K562 (cell line): Measurements from ENCODE around the gene HOXD1. TPM values are rescaled to one million over a fixed set of nuclear protein-coding genes. Genes with fewer than 3 reads are reported as not detected.

Experiments
- AFF1 ChIP-seq, 2 experiments: fragments of 450-650 bp; IDR thresholded peaks; 2 replicates each; pipeline ENCODE4 v1.6.1; 2018; ENCODE audit warnings: mild to moderate bottlenecking in 2 of 2, low read depth in 1 of 2; ENCODE audit not compliant: partially characterized antibody in 2 of 2
- CHD2 ChIP-seq: IDR thresholded peaks from 2 replicates; pipeline ENCODE4 v1.6.1; 2011; ENCODE audit warnings: low read depth, low read length
- COPS2 ChIP-seq: fragments of 450-650 bp; conservative IDR thresholded peaks from 2 replicates; pipeline ENCODE4 v1.6.1; 2016; ENCODE audit warnings: mild to moderate bottlenecking, moderate library complexity
- CSDE1 ChIP-seq, 2 experiments: fragments of 450-650 bp; IDR thresholded peaks; 2 replicates each; pipeline ENCODE4 v1.6.1; 2016; ENCODE audit warnings: mild to moderate bottlenecking in 1 of 2
- EWSR1 ChIP-seq: fragments of 450-650 bp; IDR thresholded peaks from 2 replicates; pipeline ENCODE4 v1.6.1; 2018; ENCODE audit warnings: borderline replicate concordance, mild to moderate bottlenecking, low read depth, moderate library complexity; ENCODE audit not compliant: partially characterized antibody
- GABPB2 ChIP-seq: fragments of 250-450 bp; sonication (Bioruptor Pico); conservative IDR thresholded peaks from 2 replicates; pipeline ENCODE4 v1.5.1; 2021; ENCODE audit warnings: mild to moderate bottlenecking
- GTF2E2 ChIP-seq: fragments of 200-800 bp; sonication (Bioruptor generic); IDR thresholded peaks from 2 replicates; pipeline ENCODE4 v1.6.1; 2016; ENCODE audit warnings: missing genetic modification characterization, missing compliant biosample characterization
- IRF1 ChIP-seq: sonication (generic); formaldehyde crosslinking; IDR thresholded peaks from 2 replicates; pipeline ENCODE4 v1.8.0; 2022; ENCODE audit warnings: missing genetic modification reagents, mild to moderate bottlenecking, borderline replicate concordance
- NR0B1 ChIP-seq: fragments of 450-650 bp; IDR thresholded peaks from one replicate; pipeline ENCODE4 v1.6.1; 2018; ENCODE audit warnings: mild to moderate bottlenecking, moderate library complexity; ENCODE audit not compliant: partially characterized antibody
- NR4A1 ChIP-seq, 2 experiments: fragments of 250-450 bp in 1 of 2; fragments of 450-650 bp in 1 of 2; sonication (Bioruptor Pico) in 1 of 2; IDR thresholded peaks; 2 replicates each; pipeline versions ENCODE4 v1.4.0 to v1.6.1; 2016 to 2020; ENCODE audit warnings: mild to moderate bottlenecking in 2 of 2, missing compliant biosample characterization in 1 of 2, missing genetic modification characterization in 1 of 2, moderate library complexity in 1 of 2
- PCBP1 ChIP-seq: fragments of 200-400 bp; formaldehyde crosslinking; IDR thresholded peaks from 2 replicates; pipeline ENCODE4 v1.6.1; 2018; ENCODE audit warnings: mild to moderate bottlenecking, low read depth, low read length; ENCODE audit not compliant: poor library complexity, severe bottlenecking
- PCBP2 ChIP-seq: fragments of 200-400 bp; formaldehyde crosslinking; IDR thresholded peaks from 2 replicates; pipeline ENCODE4 v1.6.1; 2018; ENCODE audit warnings: low read length, low read depth, mild to moderate bottlenecking, moderate library complexity; ENCODE audit not compliant: poor library complexity, severe bottlenecking
- PKNOX1 ChIP-seq: fragments of 450-650 bp; IDR thresholded peaks from 2 replicates; pipeline ENCODE4 v1.6.1; 2016
- RB1 ChIP-seq: fragments of 450-650 bp; IDR thresholded peaks from 2 replicates; pipeline ENCODE4 v1.6.1; 2017; ENCODE audit warnings: low read depth, mild to moderate bottlenecking
- STAG1 ChIP-seq: sonication (generic); formaldehyde crosslinking; IDR thresholded peaks from 2 replicates; pipeline ENCODE4 v1.5.0; 2020; ENCODE audit warnings: missing genetic modification reagents, borderline replicate concordance
- SUPT5H ChIP-seq: fragments of 450-650 bp; IDR thresholded peaks from 2 replicates; pipeline ENCODE4 v1.6.1; 2016
- ZBTB8A ChIP-seq: fragments of 450-650 bp; IDR thresholded peaks from 2 replicates; pipeline ENCODE4 v1.6.1; 2018; ENCODE audit warnings: mild to moderate bottlenecking, moderate library complexity; ENCODE audit not compliant: partially characterized antibody
- ZFP1 ChIP-seq: fragments of 450-650 bp; formaldehyde crosslinking; IDR thresholded peaks from 2 replicates; pipeline ENCODE4 v1.4.0; 2020; ENCODE audit warnings: mild to moderate bottlenecking, mixed read lengths
- ZNF12 ChIP-seq: sonication (generic); formaldehyde crosslinking; IDR thresholded peaks from 2 replicates; pipeline ENCODE4 v1.4.0; 2020; ENCODE audit warnings: mild to moderate bottlenecking, missing genetic modification reagents
- ZNF583 ChIP-seq: fragments of 250-450 bp; sonication (Bioruptor Pico); IDR thresholded peaks from 2 replicates; pipeline ENCODE4 v1.4.0; 2020
- ZNF76 ChIP-seq: fragments of 250-450 bp; sonication (Bioruptor Pico); IDR thresholded peaks from 2 replicates; pipeline ENCODE4 v1.4.0; 2020; ENCODE audit warnings: mild to moderate bottlenecking, moderate library complexity, borderline replicate concordance
- polyA plus RNA-seq, 8 experiments: library from polyadenylated mRNA; depleted of rRNA in 4 of 8; stranded (reverse) in 5 of 8; unstranded in 3 of 8; fragments of >200 nt; fragmentation: Nextera tagmentation in 2 of 8; fragmentation: Illumina TruSeq in 1 of 8; extraction: Ambion mirVana in 2 of 8; extraction: Trizol in 1 of 8; gene quantifications; 2 replicates each; pipeline versions ENCODE4 v1.2.1 to v1.2.3, GENCODE V29; 2011 to 2014; ENCODE audit warnings: inconsistent platforms in 1 of 8, missing spikeins in 1 of 8
- total RNA-seq, 7 experiments: library from RNA; depleted of rRNA in 6 of 7; stranded (reverse); fragments of >200 nt in 6 of 7; fragmentation: Illumina TruSeq in 2 of 7; extraction: Trizol in 2 of 7; gene quantifications; 2 replicates each; pipeline versions ENCODE4 v1.2.1 to v1.2.3, GENCODE V29; 2011 to 2021; ENCODE audit warnings: low replicate concordance in 1 of 7

Gene HOXD1
- total and polyA plus RNA-seq, 9 of the 15 experiments (the other 6 are each of a cell fraction or from before 2014, with no cell fraction given): not detected

- TF ChIP-seq SUPT5H: no peak
- TF ChIP-seq EWSR1: no peak
- no peak for TF ChIP-seq ZNF76 (CRISPR knock-in tag)
- TF ChIP-seq PKNOX1: no peak
- 0 out of 2 replicates have a peak, but pooled peaks have one; percentile 23 for TF ChIP-seq ZNF12 (CRISPR knock-in tag)
- no peak for TF ChIP-seq PCBP2
- TF ChIP-seq ZBTB8A: no peak
- TF ChIP-seq AFF1 (IDR thresholded peaks at IDR 0.05; ENCODE audit: low read depth in 1 of 2, partially characterized antibody in 2 of 2): peak in 1 of 2 experiments; percentile 88
- TF ChIP-seq PCBP1: peak; percentile 75
- 0 out of 2 replicates have a peak, but pooled peaks have one; percentile 33 for TF ChIP-seq CHD2
- TF ChIP-seq ZFP1 (CRISPR knock-in tag): no peak
- no peak for TF ChIP-seq GABPB2 (CRISPR knock-in tag)
- no peak for TF ChIP-seq CSDE1 (IDR thresholded peaks at IDR 0.05)
- no peak for TF ChIP-seq GTF2E2 (tag)
- TF ChIP-seq NR0B1: no peak
- TF ChIP-seq NR4A1 (CRISPR knock-in tag; IDR thresholded peaks at IDR 0.05): no peak
- no peak for TF ChIP-seq NR4A1 (tag; IDR thresholded peaks at IDR 0.05)
- TF ChIP-seq ZNF583: no peak
- TF ChIP-seq IRF1 (CRISPR knock-in tag): no peak
- TF ChIP-seq STAG1 (CRISPR knock-in tag): peak; percentile 88
- peak; percentile 97 for TF ChIP-seq RB1
- TF ChIP-seq COPS2: no peak
Observed at GRCh38 chr2:176140513-176141317, 47.8 kb upstream of the HOXD1 start (continued).
